GM21825 (cell line): ENCODE measurements around the gene KCNMB2.

Source experiments
- ATAC-seq: cut with Tn5 transposase; IDR thresholded peaks from one replicate; pipeline ENCODE4 v1.9.1; 2021; ENCODE audit warnings: mild to moderate bottlenecking, moderate library complexity; ENCODE audit not compliant: unreplicated experiment

Gene KCNMB2

DNA sequence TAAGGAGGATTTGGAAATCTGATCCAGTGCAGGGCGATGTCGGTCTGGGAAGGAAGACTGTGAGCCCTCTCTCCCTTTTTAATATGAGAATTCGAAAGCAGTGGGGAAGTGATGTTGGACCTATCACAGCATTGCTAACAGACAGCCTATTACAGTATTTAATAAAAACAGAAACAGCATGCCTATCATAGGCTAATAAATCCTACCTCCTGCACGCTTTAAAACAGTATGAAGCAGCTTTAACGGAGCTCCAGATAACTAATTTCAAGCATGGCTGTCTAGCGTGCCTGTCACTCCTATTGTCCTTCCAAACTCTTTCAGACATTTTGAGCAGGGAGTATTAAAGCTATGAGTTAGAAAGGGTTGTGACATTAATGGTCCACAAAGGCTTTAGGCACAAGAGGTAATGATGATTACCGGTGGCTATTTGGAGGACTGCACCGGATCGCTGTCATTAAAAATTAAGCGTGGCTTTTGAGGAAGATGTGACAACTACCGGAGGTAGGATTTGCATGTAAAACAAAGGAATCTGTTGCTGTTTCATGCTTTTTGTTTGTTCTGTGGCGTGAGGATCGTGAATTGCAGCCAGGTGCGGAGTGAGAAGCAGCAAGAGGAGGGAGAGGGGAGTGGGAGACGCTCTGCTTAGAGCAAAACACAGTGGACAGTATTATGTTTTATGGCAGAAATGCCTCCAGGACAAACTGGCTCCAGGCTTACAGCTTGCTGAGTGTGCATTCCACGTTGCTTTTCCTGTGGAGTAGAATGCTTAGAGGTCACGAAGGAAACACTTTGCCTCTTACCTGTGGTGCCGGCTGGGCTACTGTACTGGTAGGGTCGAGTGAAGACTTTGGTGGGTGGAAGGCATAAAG is at the start of gene KCNMB2:
Gene KCNMB2 (plus strand): TSS at position 226 of the 869 bp plus-strand sequence.
- ATAC-seq = no peak

DNA sequence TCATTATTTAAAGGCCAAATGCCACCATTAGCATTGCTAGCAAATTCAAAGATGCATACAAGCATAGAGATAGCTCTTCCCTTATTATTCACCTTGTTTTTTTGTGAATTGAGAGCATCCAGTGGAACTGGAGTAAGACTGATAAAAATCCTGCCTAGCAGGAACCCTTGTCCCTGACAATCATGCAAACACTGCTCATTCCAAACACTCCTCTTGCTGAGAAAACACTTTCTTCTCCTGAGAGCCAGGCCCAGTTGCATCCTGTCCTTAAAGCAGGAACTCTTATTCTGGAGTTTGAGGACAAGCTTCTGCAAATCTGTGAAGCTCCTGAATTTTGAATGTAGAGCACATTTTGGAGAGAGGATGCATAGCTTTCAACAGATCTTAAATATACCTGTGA is 49.3 kb upstream of the KCNMB2 start:
- ATAC-seq = no peak

DNA sequence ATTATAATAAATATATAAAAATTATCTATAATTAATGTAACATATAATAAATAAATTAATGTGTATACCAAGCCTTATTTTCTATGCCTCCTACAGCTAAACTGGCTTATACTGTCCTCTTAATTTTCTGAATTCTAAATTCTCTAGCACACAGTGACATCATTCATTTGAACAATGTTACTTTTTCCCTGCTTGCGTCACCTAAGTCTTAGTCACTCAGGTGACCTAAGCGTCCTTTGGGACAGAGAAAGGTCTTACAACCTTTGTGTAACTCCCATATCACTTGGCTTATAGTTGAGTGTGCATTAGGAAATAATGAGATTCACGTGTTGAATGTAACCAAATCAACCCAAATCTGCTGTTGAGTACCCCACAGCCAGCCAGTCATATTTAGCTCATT is 48.5 kb upstream of the KCNMB2 start:
- ATAC-seq = no peak

DNA sequence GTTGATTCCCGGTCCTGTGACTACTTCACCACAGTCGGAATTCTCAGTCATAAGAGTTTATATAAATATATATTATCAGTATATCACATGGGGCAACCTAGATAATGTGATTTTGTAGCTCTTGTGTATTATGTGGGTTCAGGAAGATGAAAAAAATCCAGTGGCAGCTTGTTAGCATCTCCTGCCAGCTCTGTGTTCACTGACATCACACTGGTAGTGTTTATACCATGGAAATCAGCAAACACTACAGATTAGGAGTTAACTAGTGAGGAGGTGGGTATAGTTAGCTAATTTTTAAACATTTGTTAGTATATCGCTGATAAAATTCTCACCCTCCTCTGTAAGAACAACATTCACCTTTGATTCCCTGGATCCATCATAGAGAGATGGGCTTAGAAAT is 44.5 kb upstream of the KCNMB2 start:
- no peak for ATAC-seq

DNA sequence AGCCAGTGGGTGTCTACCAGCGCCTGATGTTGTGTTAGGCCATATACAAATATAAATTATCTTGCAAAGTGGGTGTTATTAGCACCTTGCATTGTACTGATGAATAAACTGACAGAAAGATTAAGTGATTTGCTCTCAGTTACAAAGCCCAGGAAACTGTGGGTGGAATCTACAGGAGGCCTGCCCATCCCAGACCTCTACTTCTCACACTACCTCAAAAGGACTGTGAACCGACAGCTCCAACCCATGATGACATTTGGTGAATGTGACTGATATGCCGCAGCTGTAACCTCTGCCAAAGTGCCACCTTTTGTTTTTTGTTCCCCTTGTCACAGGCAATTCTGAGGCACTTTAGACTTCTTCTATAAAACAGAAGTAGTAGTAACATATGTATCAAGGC is 43.7 kb upstream of the KCNMB2 start:
- ATAC-seq = no peak

DNA sequence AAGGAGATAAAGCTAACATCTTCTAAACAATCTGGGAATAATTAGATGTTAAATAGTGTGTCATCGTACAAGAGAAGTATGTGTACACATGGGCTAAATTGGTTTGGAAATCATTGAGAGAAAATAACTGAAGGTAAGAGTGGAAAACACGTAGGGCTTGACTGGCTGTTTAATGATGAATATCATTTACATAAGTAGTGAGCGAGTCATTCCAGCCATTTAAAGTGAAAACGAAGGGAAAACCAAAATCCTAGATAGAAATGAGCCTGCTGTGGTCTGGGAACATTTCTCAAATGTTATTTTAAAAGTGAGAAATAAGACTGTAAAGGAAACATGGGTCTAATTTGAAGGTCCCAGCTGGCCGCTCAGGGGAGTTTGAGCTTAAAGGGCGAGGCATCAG is 41.9 kb upstream of the KCNMB2 start:
- ATAC-seq = no peak

DNA sequence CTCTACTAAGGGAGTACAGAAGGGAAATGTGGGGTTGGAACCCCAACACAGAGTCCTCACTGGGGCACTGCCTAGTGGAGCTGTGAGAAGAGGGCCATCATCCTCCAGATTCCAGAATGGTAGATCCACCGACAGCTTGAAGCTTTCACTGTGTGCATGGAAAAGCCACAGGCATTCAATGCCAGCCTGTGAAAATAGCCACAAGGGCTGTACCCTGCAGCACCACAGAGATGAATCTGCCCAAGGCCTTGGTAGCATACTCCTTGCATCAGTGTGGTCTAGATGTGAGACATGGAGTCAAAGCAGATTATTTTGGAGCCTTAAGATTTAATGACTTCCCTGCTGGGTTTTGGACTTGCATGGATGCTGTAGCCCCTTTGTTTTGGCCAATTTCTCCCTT is 39.3 kb upstream of the KCNMB2 start:
- ATAC-seq = no peak

DNA sequence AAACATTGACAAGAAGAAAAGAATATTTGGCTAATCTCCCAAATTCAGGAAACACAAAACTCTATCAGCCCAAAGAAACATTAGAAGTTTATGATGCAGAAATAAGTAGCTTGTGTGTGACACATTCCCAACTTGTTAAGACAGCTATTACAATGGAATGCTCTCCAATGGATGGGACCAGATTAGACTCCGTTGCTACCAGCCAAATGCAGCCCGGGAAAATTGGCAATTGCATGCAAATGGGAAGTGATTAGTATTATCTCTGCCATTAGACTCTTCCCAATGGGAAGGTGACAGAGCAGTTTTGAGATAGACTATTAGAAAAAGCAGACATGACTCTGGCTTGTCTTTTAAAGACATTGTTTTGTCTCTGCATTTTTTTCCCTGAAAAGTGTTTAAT is 37.4 kb upstream of the KCNMB2 start:
- ATAC-seq = no peak

DNA sequence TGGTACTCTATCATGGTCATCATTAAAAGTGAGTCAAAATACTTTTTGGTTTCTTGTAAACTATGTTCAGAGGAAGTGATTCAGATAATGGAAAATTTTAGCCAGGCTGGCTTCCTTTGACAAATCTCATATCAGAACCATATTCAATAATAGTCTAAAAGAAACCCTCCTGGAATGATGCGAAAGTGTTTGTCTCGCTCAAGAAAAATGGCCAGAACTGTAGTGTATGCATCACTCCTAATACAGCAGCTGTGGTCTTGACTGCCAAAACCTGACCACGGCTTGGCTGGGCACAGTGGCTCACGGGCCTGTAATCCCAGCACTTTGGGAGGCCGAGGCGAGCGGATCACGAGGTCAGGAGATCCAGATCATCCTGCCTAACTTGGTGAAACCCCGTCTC is 35.6 kb upstream of the KCNMB2 start:
- ATAC-seq = no peak

DNA sequence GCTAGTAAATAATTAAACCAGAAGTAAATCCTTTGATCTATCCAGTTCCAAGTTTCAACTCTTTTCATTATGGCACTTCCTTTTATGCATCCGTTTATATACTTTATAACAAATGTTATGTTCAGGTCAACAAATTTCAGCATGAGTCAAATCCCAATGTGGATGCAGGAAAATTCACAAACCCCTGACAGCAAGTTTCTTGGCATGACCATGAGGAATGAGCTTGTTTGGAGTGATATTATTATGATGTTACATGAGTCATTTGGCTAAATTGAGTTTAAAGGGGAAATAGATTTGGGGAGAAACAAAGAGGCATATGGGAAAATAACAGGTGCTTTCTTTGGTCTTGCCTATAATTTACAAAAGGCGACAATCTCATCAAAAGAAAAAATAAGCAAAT is 32.1 kb upstream of the KCNMB2 start:
- no peak for ATAC-seq

DNA sequence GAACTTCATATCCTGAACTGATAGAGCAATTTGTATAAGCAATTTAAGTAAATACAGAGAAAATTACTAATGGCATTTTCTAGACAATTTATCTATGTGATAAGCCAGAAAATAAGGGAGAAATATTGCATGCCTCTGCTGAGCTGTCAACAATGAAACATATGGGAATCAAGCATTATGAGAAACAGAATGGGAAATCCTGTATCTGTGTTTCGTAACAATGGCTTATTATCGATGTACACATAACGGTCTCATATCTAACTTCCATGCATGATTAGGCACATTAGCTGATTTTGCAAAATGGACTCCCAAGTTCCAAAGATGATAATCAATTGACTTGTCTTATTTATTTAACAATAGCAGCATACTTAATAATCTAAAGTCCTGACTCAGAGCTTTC is 30.4 kb upstream of the KCNMB2 start:
- ATAC-seq = no peak

DNA sequence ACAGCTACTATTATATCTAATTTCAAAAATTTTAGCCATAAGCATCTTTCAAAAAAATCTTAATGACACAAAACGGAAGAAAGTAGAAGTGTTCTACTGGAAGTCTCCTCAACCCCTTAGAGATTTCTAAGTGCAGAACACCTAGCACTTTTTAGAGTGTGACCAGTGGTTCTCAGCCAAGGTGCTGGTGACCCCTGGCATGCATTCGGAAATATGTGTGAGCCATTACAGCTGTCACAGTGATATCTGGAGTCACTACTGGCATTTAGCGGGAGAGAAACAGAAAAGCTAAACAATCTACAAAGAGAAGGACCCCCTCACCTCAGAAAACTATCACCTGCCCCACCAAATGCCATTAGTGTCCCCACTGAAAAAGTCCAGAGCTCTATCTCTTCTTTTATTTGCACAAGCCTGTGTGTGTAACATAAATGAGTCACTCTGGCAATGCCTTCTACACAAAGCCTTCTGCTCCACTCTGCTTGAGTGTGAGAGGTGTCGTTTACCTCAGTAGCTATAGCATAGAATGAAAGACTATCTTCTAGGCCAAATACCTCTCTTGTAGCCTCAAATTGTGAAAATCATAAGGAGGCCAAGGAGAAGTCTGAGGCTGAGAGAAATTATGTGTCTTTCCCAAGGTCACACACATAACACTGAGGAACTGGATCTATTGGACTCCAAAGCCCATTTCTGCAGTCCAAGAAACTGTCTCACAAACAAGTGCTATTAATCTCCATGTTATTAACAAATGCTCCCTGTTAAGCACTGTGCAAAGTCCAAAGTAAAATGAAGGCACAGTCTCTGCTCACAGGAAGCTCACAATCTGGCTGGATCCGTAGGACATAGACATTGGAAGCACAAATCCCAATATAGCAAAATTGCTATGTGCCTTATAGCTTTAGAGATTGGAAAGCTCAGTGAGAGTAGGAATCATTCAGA is 28.5 kb upstream of the KCNMB2 start:
- no peak for ATAC-seq

DNA sequence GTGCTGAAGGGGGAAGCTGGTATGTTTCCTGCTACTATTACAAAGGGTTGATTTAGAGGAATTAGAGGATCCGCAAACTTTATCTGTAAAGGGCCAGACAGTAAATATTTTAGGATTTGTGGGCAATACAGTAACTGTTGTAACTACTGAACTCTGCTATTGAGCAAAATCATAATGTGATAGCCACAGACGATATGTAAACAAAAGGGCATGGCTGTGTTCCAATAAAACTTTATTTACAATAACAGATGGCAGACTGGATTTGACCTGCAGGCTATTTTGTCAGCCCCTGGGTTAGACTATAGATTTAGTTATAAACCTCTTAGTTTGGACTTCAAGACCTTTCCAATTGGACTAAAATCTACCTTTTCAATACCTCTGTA is 27.8 kb upstream of the KCNMB2 start:
- no peak for ATAC-seq

DNA sequence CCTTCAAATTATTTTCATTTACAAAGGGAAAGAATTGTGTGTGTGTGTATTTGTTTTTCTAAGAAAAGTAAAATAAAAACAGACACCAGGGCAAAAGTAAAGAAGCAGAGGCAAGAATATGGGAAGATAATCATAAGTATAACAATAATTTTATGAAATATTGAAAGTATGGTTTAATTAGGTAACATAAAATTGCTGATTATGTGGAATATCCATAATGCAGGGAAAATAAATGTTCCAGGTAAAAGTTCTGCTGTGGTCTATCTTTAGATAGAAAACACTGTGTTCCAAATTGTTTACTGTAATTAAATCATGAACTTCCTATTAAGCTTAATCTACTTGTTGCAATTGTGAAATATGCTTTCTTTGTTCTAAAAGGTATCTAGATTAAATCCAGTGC is 25.7 kb upstream of the KCNMB2 start:
- no peak for ATAC-seq

DNA sequence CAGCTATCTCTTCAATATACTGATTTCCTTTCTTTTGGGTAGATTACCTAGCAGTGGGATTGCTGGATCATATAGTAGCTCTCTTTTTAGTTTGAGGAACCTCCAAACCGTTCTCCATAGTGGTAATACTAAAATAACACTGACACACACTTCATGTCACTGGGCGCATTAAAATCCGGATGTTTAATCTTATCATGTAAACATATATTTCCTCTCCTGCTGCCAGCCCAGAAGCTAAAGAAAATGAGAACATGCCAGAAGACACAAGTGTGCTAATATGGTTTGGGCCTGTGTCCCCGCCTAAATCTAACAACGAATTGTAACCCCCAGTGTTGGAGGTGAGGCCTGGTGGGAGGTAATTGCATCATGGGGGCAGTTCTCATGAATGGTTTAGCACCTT is 23.6 kb upstream of the KCNMB2 start:
- no peak for ATAC-seq

DNA sequence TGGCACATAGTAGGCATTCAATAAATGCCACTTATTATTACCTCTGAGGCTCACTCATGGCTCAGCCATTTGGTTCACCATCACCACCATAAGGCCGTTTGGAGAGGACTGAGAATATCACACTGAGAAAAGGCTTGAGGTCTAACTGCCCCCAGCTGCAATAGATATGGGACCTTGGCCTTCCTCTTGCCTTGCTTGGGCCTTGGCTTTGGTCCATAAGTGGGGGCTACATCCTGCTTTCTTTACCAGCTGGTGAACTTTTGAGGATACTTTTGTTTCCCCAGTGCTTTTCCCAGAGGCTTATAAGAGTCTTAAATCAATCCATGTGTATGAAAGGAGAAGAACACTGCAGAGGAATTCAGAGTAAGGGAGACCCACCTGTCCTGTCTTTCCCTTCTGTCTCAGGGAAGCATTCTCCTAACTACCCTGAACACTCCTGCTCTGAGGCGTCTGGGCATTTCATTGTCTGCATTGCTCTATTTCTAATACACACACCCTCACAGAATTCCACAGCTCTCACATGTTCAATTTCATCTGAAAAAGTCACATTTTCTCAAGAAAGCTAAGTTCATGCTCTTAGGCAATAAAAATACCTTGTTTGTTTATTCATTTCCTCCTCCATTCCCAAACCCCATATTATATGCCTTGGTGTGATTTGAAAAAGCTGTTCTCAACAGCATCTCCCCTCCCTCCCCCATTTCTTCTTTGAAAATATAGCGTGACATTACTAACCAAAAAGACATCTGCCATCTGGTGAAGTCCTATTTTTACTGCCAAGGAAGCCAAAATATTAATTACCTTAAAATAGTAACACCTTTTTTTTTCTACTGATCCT is 22.5 kb upstream of the KCNMB2 start:
- ATAC-seq = no peak

DNA sequence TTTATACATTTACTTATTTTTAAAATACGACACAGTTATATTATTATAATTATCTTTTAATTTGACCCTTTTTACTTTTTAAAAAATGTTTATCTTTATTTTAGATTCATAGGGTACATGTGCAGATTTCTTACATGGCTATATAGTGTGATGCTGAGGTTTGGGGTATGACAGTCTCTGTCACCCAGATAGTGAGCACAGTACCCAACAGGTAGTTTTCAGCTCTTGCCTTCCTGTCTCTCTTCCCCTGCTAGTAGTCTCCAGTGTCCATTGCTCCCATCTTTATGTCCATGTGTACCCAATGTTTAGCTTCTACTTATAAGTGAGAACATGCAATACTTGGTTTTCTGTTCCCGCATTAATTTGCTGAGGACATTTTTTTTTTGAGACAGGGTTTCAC is 21.8 kb upstream of the KCNMB2 start:
- no peak for ATAC-seq

DNA sequence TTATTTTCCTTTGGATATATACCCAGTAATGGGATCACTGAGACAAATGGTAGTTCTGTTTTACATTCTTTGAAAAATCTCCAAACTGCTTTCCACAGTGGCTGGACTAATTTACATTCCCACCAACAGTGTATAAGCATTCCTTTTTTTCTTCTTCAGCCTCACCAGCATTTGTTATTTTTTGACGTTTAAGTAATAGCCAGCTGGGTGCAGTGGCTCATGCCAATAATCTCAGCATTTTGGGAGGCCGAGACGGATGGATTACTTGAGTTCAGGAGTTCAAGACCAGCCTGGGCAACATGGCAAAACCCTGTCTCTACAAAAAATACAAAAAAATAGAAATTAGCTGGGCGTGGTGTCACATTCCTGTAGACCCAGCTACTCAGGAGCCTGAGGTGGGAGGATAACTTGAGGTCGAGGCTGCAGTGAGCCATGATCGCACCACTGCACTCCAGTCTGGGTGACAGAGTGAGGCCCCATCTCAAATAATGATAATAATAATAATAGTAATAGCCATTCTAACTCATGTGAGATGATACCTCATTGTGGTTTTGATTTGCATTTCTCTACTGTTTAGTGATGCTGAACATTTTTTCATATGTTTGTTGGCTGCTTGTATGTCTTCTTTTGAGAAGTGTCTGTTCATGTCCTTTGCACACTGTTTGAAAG is 21.0 kb upstream of the KCNMB2 start:
- peak; percentile 24 for ATAC-seq

DNA sequence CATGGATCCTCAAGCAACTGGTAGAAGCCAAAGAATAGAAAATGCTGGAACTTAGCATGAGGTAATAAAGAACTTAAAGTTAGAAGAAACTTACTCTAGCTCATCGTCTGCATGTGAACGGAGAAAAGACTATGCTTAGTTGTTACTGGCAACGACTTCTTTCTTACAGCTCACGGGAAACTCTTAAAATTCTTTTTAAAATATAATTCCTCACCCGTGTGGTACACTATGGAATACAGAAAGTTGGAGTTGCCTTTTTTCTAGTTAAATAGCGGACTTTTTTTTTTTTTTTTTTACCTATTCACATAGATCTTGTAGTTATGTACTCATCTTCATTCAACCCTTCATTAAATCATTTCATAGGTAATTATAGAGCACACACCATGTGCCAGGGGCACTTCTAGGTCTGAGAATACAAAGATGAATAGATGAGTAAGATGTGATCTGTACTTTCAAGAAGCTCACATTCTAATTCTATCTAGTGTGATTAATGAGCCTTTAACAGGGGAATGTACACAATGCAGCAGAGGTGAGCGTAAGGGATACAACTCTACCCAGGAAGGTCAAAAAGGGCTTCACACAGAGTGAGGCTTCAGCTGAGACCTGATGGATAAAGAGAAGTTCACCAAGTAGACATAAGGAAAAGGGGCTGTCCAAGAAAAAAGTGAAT is 18.4 kb upstream of the KCNMB2 start:
- ATAC-seq = no peak
